AG09309 (cell line): ENCODE data around the gene RPA1.

ENCODE experiments used
- DNase-seq: peaks from one replicate; pipeline ENCODE4 v3.0.0-alpha.2; 2010; ENCODE audit warnings: low read depth
- H3K4me3 ChIP-seq: 2 replicates; pipeline ENCODE4 v1.5.1; 2011; ENCODE audit warnings: mild to moderate bottlenecking, low read depth, low read length, moderate library complexity; ENCODE audit not compliant: control insufficient read depth
- TF ChIP-seq, protein P1 (sequence below): IDR thresholded peaks from 2 replicates; pipeline ENCODE4 v1.5.1; 2011; ENCODE audit warnings: mild to moderate bottlenecking, low read depth, low read length, inconsistent platforms; ENCODE audit not compliant: insufficient read depth, control insufficient read depth; ENCODE audit errors: missing control alignments

RPA1 gene

DNA sequence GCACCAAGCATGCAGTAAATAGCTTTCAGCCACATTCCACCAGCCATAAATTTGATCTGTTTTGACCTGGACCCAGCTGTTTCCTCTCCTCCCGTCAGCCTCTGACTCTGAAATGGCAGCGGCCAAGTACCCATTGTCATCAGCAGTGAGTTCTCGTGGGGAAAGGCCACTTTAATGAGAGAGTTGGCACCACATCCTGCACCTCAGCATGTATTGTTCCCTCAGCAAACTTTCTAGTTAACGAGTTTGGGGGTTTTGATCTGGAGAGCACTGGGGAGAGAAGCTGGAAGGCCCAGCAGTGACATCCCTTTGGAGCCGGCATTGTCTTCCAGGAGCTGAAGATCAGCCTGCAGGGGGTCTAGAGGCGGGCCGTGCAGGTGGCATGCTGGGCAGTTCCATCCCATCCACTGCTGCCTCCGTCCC, 84.9 kb downstream of the RPA1 start:
- TF ChIP-seq, protein P1, sequence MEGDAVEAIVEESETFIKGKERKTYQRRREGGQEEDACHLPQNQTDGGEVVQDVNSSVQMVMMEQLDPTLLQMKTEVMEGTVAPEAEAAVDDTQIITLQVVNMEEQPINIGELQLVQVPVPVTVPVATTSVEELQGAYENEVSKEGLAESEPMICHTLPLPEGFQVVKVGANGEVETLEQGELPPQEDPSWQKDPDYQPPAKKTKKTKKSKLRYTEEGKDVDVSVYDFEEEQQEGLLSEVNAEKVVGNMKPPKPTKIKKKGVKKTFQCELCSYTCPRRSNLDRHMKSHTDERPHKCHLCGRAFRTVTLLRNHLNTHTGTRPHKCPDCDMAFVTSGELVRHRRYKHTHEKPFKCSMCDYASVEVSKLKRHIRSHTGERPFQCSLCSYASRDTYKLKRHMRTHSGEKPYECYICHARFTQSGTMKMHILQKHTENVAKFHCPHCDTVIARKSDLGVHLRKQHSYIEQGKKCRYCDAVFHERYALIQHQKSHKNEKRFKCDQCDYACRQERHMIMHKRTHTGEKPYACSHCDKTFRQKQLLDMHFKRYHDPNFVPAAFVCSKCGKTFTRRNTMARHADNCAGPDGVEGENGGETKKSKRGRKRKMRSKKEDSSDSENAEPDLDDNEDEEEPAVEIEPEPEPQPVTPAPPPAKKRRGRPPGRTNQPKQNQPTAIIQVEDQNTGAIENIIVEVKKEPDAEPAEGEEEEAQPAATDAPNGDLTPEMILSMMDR, result no peak
- no peak for DNase-seq
- no peak overlapping the region for H3K4me3 ChIP-seq

DNA sequence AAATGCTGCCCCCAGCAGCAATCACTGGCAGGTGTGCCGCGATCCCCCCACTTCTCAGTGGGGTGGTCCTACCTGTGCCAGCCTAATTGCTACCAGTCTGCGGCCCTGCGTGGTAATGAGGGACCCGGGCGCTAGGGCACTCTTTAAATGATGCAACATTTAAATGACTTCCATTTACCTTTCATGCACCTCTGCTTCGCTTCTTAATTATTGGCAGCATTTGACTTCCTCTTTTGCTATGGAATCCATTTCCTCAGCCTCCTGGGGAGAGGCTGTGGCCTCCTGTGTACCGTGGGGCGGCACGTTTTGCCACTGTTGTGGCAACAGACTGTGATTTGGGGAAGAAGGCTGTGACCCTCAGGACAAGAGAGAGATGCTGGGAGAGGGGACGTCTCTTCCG, 86.1 kb downstream of the RPA1 start:
- no peak for DNase-seq
- TF ChIP-seq, protein P1, result no peak
- no peak overlapping the region for H3K4me3 ChIP-seq

DNA sequence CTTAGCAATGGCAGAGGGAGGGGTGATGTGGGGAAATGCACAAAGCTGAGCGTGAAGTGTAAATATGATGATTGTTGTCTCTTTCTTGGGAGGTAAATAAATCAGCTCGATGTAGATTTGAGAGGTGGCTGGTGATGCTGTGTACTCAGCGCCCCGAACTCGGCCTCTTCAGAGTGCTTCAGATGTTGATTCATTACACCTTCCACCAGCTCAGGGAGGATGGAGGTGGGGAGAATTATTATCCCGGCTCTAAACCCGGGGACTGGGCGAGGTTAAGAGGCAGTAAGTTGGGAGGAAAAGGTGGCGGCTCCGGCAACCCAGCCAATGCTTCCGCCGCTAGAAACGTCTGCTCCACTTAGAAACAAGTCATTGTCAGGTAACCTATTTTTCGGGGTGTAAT, 86.5 kb downstream of the RPA1 start:
- DNase-seq, result no peak
- TF ChIP-seq, protein P1, result no peak
- no peak overlapping the region for H3K4me3 ChIP-seq

DNA sequence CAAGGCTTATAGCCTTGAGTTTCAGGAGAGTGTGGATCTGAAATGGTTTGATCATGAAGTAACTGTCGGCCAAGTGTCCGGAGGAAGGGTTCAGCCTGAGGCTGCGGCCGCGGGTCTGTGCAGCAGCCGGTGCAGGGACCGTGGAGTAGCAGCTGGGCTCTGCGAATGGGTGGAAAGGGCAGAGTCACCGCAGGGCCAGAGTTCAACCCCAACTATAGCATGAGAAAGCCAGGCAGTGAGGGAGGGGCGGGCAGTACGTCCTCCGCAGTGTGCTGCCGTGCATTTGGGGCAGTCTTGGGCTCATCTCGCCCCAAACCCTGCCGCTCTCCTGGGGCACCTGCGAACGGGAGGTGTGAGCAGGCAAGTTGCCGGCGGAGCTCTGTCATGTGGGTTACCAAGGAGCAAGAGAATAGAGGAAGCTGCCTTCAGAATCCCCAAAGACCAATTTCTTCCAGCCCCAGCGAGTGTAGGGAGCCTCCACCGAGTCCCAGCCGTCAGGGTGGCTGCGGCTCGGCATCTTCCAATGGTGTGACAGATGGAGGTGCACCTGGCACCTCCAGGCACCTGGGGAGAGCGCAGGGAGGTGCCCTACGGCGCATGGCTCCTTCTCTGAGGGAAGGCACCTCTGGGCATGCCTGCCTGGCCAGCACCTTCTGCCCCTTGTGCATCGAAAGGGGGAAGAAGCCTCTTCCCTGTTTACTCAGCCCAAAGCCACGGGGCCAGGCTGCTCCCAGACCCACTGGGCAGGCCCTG, 87.3 kb downstream of the RPA1 start:
- H3K4me3 ChIP-seq, result no peak overlapping the region
- DNase-seq, result no peak
- TF ChIP-seq, protein P1, result no peak

DNA sequence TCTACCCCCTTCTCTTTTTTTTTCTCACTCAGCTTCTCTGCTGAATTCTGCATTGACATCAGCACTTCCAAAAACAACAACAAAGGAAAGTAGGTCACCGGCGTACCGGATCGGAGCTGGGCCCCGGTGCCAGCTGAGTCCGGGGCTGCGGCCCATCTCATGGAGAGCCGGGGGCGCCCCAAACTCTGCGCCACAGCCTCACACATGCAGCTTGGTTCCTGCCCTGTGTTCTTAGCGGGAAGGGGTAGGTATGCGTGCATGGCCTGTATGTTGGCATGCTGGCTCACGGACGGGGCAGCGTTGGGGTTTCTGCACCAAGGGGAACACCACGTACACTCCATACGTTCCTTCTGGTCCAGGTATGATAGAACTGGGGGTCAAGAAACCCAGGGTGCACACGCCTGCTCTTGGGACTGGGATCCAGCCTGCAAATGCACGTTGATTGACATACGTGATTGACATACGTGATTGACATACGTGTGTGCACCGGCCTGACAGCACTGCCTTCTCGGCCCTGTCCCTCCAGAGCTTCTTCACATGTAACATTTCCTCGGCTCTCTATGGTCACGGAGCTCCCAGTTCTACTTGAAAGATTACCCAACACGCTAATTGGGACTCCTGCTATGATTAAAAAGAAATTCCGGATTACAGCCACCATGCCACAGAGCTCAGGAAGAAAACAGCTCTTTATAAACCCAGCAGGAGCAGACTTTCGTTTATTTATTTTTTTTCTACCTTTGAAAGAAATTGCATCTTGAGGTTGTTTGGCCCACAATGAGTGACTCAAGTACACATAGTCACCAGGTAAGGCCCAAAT, 88.7 kb downstream of the RPA1 start:
- H3K4me3 ChIP-seq, result no peak overlapping the region
- no peak for DNase-seq
- TF ChIP-seq, protein P1, result no peak

DNA sequence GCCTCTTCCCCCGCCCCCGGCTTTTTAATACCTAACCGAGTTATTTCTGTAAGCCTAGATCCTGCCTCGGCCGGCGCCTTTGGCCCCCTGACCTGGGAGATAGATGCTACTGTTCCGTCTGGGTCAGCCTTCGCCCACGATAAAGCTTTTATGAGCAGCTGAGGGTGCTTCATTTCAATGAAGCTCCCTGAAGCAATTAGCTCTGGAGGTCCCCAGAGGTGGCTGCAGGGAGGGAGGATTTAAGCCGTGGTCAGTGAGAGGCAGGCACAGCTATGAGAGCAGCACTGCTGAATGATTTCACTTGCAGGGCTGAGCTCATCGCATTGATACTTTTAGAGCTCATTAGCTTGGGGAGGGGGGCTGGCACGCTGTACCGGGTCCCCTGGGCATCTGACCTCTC, 89.4 kb downstream of the RPA1 start:
- TF ChIP-seq, protein P1, result no peak
- no peak overlapping the region for H3K4me3 ChIP-seq
- no peak for DNase-seq
